GM19452 (cell line): ENCODE measurements around the gene TGM1.
A peak's percentile ranks its signal among the peaks of the same experiment; 100 is the strongest.
"Not testable (repeated sequence)": the region's sequence is repeated elsewhere in the genome, so short reads cannot be mapped to it uniquely, and the experiment has no call there.

ENCODE experiments used
- ATAC-seq: cut with Tn5 transposase; IDR thresholded peaks from one replicate; pipeline ENCODE4 v1.9.1; 2021; ENCODE audit not compliant: unreplicated experiment

Gene TGM1

DNA sequence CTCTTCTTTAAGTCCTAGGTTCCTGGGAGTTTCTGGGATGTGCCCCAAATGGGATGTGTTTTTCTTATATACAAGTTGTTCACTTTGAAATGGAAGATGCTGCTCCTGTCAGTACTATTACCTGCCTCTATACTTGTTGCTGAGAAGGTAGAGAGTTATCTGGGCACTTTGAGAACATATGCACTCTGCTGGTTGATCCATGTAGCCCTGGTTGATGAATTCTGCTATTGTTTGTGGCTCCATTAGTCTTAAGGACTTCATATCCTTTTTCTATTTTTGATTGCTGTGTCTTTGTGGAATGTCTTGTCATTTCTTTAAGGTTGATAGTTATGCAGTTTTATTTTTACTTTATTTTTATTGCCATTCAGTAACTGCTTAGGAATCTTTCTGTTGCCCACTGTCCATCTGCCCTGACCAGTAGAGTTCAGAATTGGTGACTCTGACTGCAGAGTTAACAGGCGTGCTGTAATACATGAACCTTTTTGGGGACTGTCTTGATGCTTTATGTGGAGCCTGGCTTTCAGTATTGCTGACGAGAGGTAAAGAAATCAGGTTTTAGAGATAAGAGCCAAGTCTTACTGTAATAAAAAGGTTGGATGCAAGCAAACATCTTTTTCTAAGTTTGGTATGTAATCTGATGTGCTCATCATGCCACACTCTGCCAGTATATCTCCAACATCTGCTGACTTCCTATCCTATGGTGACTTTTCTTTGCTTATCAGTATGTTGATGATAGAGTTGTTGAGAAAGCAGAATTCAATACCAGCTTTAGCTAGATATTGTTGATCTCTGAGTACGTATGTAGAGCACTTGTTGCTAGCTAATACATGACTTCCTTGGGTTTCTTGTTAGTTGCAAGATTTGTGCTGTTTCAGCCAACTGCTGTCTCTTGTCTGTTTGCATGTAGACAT lies 28.6 kb downstream of the TGM1 start:
- ATAC-seq: no peak

DNA sequence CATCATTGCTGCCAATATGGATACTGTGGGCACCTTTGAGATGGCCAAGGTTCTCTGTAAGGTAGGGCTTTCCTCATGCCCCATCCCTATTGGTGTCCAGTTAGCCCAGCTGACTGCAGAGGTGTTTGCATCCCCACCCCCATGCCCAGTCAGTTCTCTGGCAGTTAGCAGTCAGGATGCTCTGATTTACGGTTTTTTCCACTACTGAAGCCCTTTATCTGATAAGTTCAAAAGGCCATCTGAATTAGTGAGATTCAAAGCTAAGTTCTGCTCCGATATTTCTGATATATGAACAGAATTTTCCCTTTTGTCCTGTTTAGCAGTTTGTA lies 29.5 kb downstream of the TGM1 start:
- no peak for ATAC-seq

DNA sequence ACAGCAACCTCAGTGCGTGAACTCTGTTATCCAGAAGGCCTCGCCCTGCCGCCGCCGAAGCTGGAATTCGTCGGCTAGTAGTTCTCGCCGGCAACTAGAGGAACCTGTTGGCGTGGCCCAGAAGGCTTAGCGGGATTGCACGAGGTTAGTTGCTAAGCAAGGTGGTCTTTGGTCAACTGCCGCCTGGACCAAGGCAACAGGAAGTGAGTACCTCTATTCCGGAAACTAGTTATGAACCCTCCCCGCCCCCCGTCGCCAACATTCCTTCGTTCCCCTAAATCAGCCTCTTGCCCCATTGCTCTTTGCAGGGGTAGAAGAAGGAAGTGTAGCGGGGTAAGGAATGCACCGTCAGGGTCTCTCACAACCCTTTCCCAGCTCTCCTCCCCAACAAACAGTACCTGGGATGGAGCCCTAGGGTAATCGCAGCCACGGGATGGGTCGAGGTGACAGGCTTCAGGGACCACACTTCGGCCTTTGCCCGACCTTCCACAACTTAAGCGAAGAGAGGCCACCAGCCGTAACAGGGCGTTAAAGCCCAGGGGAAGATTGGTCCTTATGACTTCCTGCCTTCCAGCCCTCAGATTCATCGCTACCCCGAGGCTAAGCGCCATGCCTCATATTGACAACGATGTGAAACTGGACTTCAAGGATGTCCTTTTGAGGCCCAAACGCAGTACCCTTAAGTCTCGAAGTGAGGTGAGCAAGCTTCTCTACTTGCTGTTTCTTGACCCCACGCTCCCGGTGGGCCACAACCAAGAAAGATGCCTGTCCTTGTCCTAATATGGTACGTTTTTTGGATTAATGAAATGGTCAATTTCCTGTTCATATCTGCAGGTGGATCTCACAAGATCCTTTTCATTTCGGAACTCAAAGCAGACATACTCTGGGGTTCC lies 30.1 kb downstream of the TGM1 start, which contains the start of gene GMPR2:
GMPR2 (plus strand) TSS at position 285 of the 893 bp plus-strand sequence; CDS start at position 610, 325 bp downstream.
- peak; percentile 57 for ATAC-seq

DNA sequence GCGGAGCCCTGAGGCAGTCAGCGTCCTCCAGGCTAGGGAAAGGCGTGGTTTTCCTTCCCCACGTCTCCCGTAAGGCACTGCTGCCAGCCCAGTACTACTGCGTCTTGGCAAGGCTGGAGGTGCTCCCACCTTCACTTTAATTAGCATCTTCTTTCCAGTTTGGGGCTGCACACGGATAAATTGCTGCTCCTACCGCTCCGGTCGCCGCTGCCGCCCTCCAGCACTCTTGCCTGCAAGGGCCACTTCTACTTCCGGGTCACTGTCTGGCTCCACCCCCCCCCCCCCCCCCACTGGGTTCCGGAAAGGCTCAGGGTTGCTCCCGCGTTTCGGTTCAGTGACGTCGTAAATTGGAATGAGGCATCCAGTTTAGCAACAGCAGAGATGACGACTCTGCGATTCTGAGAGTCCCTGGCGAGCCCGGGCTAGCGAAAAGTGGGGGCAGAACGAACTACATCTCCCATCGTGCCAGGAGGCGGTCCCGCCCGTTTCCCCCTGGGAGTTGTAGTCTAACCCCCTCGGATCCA lies 30.8 kb downstream of the TGM1 start, which contains the start of gene NEDD8:
NEDD8 (minus strand) TSS at position 247 of the 524 bp plus-strand sequence; CDS start at position 147, 100 bp downstream.
- ATAC-seq: peak; percentile 64

DNA sequence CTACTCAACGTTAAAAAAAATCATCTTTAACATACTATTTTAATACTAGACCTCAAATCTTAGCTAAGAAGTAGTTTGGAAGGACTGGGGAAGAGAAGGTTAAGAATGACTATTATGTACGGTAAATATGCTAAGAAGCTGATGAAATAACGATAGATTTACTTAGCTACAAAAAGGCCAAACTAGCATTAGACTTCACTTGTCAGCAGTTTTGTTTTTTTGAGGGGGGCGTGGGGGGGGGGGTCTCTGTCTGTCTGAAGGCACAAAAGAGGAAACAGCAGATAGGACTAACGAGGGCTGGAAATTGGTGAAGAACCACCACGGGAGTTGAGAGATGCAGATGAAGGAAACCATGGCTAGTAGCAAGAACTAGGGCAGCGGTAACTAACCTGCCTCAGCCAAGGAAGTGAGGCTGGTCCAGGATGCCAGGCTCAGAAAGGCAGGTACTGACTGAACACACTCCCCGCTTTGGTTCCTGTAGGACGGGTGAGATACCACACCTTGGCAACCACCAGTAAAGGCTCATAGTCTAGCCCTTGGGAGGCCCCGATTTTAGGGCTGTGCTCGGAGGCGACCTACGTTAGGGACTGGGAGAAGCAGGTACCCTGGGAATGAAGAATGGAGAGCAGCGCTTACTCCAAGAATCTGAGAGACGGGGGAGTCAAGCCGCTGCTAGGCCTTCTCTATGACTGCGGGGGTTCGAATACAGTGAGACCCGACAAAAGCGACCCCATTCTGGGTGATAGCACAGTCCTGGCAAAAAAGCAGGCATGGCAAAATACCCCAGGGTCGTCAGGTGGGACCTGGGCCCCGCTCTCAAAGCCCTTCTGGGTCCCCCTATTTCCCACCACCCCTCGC lies 31.5 kb downstream of the TGM1 start:
- ATAC-seq: no peak

DNA sequence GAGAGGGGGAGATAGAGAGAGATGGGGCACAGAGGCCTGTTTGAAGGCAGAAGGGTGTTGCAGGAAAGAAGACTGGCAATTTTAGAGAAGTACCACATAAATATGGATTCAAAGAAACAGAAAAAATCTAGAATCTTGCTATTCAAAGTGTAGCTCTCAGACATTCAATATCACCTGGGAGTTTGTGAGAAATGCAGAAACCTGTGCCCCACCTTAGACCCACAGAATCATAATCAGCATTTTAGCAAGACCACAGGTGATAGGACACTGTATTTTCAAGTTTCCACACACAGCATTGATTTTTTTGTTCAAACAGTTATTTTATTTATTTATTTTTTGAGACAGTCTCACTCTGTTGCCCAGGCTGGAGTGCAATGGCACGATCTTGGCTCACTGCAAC lies 34.1 kb downstream of the TGM1 start:
- no peak for ATAC-seq

DNA sequence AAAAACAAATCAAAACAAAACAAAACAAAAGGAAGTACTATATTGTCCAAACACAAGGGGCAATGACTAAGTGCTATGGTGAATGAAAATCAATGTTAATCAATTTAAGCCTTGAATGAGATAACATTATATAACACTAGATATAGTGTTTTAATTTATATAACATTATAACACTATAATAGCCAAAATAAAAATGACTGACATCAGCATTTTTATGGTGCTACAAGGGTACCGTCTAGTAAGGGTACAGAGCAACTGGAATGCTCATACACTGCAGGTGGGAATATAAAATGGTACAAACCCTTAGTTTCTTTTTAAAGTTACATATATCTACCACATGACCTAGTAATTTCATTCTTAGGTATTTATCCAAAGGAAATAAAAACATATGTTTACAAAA lies 36.5 kb downstream of the TGM1 start:
- no peak for ATAC-seq

DNA sequence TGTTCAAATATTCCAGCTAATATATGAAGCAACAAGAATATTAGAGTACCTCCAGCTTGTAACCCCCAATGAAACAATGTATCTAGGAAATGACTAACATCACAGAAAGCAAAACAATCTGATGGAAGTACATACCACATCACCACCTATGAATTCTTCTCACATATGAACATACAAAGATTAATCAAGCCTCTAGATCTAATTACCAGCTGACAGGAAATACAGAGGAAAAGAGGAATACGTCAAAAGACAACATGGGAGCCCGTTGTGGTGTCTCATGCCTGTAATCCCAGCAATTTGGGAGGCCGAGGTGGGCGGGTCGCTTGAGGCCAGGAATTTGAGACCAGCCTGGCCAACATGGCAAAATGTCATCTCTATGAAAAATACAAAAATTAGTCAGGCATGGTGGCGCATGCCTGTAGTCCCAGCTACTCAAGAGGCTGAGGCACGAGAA lies 38.3 kb downstream of the TGM1 start:
- ATAC-seq: no peak

DNA sequence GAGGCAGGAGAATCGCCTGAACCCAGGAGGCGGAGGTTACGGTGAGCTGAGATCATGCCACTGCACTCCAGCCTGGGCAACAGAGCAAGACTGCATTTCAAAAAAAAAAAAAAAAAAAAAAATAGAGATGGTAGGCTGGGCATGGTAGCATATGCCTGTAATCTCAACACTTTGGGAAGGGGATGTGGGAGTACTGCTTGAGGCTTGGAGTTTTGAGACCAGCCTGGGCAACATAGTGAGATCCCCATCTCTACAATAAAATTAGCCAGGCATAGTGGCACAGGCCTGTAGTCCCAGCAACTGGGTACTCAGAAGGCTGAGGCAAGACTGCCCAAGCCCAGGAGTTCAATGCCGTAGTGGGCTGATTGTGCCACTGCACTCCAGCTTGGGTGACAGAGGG lies 40.0 kb downstream of the TGM1 start:
- ATAC-seq: not testable (repeated sequence)

DNA sequence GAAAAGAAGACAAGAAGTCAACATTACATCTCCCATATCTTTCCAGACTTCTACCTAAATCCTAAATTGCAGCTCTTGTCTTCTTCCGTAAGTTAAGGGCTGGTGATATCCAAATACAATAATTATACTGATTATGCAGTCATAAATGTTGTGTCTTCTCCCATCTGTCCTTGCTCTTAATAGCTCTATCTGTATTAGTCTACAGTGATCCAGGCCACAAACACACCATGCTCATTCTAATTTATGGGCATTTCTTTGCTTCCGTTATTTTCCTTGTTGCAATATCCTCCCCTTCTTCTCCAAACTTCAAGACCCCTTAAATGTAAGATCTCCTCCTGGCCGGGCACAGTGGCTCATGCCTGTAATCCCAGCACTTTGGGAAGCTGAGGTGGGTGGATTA lies 43.5 kb downstream of the TGM1 start:
- ATAC-seq: no peak

DNA sequence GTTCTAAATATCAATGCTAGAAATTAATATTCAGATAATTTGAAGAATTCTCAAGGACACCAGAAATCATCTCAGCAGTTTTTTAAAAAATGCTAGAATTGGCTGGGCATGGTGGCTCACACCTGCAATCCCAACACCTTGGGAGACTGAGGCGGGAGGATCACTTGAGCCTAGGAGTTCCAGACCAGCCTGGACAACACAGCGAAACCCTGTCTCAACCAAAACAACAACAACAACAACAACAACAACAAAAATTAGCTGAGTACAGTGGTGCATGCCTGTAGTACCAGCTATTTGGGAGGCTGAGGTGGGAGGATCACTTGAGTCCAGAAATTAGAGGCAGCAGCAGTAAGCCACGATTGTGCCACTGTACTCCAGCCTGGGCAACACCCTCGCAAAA lies 43.9 kb downstream of the TGM1 start:
- ATAC-seq: no peak

DNA sequence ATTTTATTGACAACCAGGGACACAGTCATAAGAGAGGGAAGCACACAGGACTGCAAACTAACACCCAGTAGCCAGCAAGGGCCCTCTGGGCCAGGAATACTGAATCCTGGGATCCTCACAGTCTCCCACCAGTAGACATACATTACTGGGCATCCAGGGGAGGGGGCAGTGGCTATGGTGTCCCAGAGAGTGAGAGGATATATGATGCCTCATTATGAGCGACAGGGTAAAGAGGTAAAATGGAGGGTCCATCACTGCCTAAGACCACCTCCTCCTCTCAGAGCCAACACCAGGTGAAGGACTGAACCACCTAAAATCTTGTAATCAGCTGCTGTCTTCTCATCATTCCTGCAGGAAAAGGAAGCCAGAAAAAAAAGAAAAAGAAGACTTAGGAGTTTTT lies 46.1 kb downstream of the TGM1 start:
- ATAC-seq: not testable (repeated sequence)

DNA sequence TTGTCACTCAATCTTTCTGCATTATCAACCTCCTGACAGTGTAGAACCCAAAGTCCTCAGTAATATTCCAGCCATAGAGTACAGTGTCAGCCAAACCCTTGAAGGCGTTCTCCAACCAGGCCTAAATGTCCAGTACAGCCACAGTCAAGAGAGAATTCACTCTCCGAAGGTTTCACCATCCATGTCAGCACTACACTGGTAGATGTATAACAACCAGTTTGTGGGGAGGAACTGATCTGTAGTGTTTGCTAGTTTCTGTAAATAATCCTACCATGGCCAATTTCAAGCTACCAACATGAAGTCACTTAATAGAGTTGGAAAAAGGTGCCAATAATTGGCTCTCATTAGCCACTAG lies 46.7 kb downstream of the TGM1 start:
- no peak for ATAC-seq

DNA sequence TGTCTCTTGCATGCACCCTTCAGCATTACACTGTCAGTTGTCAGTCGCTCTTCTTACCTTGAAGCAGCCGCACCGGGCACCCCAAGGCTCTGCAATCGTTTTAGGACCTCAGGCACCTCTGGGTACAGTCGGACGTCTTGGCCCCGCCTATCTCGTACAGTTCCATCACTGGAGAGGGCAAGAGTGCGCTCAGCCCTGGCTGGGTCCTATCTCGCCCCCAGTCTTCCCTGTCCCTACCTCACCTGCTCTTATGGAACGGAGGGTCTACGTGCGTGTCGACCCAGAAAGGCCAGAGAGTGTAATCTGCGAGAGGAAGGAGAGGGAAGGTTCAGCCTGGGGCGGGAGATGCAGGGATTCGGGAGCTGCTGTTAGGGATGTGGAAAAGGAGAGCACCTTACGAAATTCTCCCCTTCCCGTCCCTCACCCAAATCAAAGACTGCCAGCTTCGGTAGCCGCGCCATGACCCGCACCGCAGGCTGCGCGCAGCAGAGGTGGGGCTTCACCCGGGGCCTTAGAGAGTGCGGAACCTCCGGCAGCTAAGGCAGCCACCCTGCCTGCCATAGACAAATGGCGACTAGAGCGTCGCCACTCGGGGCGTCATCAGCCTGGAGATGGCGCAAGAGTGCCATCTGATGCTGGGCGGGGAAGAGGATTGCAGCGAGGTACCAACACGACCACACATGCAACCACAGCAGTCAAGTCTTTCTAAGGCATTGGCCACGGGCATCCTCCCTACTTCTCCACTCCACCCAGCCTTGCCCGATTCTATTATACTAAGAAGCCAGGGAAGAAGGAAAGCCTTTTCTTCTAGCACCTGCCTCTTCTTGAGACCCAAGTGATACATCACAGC lies 47.3 kb downstream of the TGM1 start, which contains the start of gene MDP1:
MDP1 (minus strand) TSS at position 572 of the 850 bp plus-strand sequence; CDS start at position 461, 111 bp downstream.
- peak; percentile 67 for ATAC-seq

DNA sequence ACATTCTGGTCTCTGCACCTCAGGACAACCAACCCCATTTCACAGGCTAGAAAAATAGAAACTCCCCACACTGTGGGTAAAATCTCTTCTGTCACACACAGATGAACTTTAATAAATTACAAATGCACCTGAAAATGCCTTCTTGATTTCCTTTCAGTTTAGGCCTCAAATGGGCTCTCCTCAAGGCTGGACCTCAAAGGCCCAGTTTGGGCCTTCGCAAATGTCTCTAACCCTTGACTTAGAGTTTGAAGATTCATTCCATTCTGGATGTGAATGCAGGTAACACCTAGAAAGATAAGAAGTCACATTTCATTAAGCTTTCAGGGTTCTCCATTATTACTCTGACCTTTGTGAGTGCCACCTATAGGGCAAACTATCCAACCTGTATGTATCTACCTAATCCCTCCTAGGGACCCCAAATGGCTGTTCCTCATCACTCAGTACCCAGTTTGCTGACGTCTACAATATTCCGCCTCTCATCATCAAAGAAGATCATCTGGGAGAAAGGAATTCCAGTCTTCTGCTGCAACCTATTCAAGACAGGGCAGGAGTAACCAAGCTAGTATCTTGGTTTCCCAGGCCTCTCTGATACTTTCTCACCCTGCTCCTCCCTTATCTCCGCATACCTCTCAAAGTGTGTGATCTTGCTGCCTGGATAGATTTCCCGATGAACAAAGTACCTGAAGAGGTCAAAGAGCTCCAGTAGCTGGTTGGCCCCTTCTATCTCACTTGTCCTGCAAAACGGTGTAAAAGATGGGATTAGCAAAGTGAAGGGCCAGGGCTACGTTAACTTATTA lies 48.9 kb downstream of the TGM1 start:
- no peak for ATAC-seq

DNA sequence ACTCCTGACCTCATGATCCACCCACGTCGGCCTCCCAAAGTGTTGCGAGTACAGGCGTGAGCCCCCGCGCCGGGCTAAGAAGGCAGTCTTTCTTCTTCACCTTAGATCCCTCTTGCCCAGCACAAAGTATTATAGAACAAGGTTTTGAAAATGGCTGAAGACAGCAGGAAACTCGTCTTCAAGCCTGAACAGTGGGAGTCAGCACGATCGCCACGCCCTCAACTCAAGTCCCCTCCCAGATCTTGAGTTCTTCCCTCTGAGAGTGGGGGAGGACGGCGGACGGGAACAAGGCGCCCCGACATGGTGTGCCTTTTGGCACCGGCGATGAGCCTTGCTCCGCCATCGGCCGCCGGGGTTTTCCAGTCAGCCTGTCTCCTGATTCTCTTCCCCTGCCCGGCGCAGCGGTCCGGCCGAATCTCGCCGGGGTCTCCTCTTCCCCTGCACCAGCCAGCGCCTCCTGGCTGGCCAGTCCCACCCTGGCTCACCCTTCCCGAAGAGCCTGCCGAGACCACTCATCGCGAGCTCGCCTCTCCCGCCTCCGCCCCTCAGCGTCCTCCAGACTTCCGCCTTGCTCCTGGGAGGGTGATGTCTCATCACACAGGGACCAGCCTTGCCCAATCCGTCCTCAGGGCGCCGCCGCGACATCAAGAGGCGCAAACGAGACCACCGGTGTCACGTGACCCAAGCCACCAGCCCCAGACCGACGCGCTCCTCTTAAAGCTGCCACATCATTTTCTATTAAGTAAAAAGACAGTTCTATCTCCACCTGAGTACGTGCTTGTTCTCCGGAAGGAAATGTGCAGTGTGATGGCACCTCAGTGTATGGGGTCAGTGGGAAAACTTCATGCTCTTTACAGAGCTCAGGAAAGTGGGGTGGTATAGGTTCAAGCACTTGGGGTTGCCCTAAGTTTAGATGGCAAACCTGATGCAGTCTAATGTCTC lies 49.8 kb downstream of the TGM1 start, which contains the start of gene CHMP4A:
CHMP4A (minus strand) TSS at position 565 of the 942 bp plus-strand sequence; CDS start at position 516, 49 bp downstream.
- peak; percentile 79 for ATAC-seq

DNA sequence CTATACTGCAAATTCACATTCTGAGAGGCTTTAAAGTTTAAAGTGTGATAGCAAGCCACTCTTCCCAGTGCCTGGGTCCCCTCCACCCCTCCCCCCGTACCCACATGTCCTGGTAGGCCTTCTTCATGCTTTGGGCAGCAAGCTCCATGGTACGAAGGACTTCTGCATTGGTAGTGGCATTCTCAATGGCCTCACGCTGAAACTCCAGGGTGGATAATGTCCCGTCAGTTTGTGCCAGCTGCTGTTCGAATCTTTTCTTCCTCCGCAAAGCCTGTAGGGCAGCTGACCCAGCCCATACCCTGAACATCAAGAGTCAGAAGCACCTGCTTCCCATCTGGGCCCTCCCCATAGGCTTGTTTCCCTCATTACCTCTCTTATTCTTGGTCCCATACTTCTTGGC lies 51.7 kb downstream of the TGM1 start:
- ATAC-seq: no peak
